PC-9 (cell line): ENCODE measurements around the gene IL1A. TPM values are rescaled to one million over a fixed set of nuclear protein-coding genes. Genes with fewer than 3 reads are reported as not detected.

Experiments
- BruUV-seq: library from RNA; stranded (reverse); fragments of 400-500 nt; replicated peaks from 2 replicates; lab custom pipeline; 2021; lab: Mats Ljungman, UMichigan
- CTCF ChIA-PET: fragments of 300-600 bp; sonication (Branson Sonifier 250); formaldehyde crosslinking; loops from one replicate; lab custom pipeline; 2022; ENCODE audit warnings: antibody characterized with exemption; lab: Charles Lee
- POLR2A ChIA-PET: fragments of 300-600 bp; sonication (Branson Sonifier 250); formaldehyde crosslinking; loops from one replicate; lab custom pipeline; 2022; ENCODE audit warnings: antibody characterized with exemption; ENCODE audit not compliant: unreplicated experiment; lab: Charles Lee
- DNase-seq, 2 experiments: peaks; one replicate each; pipeline versions ENCODE4 v3.0.0 to v3.0.0-alpha.2; 2015 to 2022; ENCODE audit warnings: mixed read lengths in 1 of 2
- H2AFZ ChIP-seq: fragments of 200-600 bp; sonication (generic); 2 replicates; pipeline ENCODE4 v1.8.1; 2017; ENCODE audit warnings: antibody characterized with exemption
- H3F3A ChIP-seq: fragments of 200-600 bp; sonication (generic); 2 replicates; pipeline ENCODE4 v1.8.1; 2017; ENCODE audit warnings: antibody characterized with exemption, mild to moderate bottlenecking, low read depth; ENCODE audit not compliant: insufficient read depth
- H3K27ac ChIP-seq: fragments of 200-600 bp; sonication (generic); 2 replicates; pipeline ENCODE4 v1.6.1; 2016; ENCODE audit warnings: mixed run types
- H3K27me3 ChIP-seq: fragments of 200-600 bp; sonication (generic); 2 replicates; pipeline ENCODE4 v1.6.1; 2016; ENCODE audit warnings: low read depth, mixed run types; ENCODE audit not compliant: insufficient read depth
- H3K36me3 ChIP-seq: fragments of 200-600 bp; sonication (generic); 2 replicates; pipeline ENCODE4 v1.6.1; 2016; ENCODE audit warnings: low read depth, mixed run types
- H3K4me1 ChIP-seq: fragments of 200-600 bp; sonication (generic); replicated peaks from 2 replicates; pipeline ENCODE4 v1.6.1; 2016; ENCODE audit warnings: mixed run types; ENCODE audit not compliant: insufficient read depth
- H3K4me2 ChIP-seq: fragments of 200-600 bp; sonication (generic); 2 replicates; pipeline ENCODE4 v1.6.1; 2017; ENCODE audit warnings: mixed run types
- H3K4me3 ChIP-seq: fragments of 200-600 bp; sonication (generic); 2 replicates; pipeline ENCODE4 v1.6.1; 2016; ENCODE audit warnings: mixed run types
- H3K79me2 ChIP-seq: fragments of 200-600 bp; sonication (generic); 2 replicates; pipeline ENCODE4 v1.6.1; 2017; ENCODE audit warnings: low read depth, mixed run types
- H3K9me2 ChIP-seq: fragments of 200-600 bp; sonication (generic); 2 replicates; pipeline ENCODE4 v1.8.1; 2017; ENCODE audit warnings: mild to moderate bottlenecking; ENCODE audit not compliant: insufficient read depth
- H3K9me3 ChIP-seq: fragments of 200-600 bp; sonication (generic); 2 replicates; pipeline ENCODE4 v1.8.1; 2016; ENCODE audit warnings: low read depth; ENCODE audit not compliant: insufficient read depth
- H4K20me1 ChIP-seq: fragments of 200-600 bp; sonication (generic); 2 replicates; pipeline ENCODE4 v1.8.1; 2017; ENCODE audit not compliant: insufficient read depth
- CTCF ChIP-seq: fragments of 200-600 bp; sonication (generic); conservative IDR thresholded peaks from 2 replicates; pipeline ENCODE4 v1.6.1; 2017; ENCODE audit warnings: mixed run types, antibody characterized with exemption, mild to moderate bottlenecking, moderate library complexity
- EZH2 ChIP-seq: fragments of 200-600 bp; sonication (generic); IDR thresholded peaks from 2 replicates; pipeline ENCODE4 v1.8.0; 2017; ENCODE audit warnings: antibody characterized with exemption, low read depth
- intact Hi-C: fragments of 100-400 bp; cut with micrococcal nuclease; formaldehyde crosslinking; loops from one replicate; pipeline ENCODE4 v1.10.0; 2022; ENCODE audit not compliant: unreplicated experiment
- total RNA-seq: library from RNA; stranded (reverse); gene quantifications from 2 replicates; pipeline ENCODE4 v1.2.3, GENCODE V29; 2021

Gene IL1A
- total RNA-seq, 1 experiment from 2014 or later, result 0.55 TPM

DNA sequence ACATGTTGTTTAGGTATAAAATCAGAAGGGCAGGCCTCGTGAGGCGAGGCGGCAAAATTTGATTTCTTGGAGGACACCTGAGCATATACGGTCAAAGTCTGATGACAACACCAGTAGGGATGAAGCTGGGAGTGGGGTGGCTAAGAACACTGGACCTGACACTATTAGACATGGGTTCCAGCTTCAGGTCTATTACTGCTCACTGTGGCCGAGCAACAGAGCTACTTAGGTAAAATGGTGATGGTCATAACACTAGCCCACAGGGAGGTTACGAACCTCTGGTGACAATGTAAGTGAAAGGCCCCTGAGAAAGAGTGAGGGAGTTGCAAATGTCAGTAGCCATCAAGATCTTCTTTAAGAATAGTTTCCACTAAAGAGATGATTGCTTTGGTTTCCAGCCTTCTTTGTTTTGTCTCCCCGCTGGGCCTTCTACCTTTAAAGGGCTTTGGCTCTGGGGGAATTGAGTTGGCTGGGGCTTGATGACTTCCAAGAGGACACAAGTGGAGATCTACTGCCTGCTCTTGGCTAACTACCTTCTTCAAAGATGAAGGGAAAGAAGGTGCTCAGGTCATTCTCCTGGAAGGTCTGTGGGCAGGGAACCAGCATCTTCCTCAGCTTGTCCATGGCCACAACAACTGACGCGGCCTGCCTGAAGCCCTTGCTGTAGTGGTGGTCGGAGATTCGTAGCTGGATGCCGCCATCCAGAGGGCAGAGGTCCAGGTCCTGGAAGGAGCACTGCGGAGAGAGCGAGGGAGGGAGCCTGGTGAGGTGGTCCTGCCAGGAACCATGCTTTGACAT lies 48.7 kb upstream of the IL1A start:
- intact Hi-C loops, result no loop called here
- Histone ChIP-seq H3K36me3 (no peaks in the 10 kb centered on the region), H3F3A (peaks cover 21% of the 10 kb centered on the region), H4K20me1 (no peaks in the 10 kb centered on the region), H3K79me2 (no peaks in the 10 kb centered on the region), H3K4me3 (no peak overlapping the region), H3K4me1 (peaks cover 47% of the 10 kb centered on the region), H3K9me3 (peaks cover 3% of the 10 kb centered on the region), H3K27ac (no peak overlapping the region), H2AFZ (no peak overlapping the region), H3K27me3 (no peaks in the 10 kb centered on the region), H3K4me2 (peak overlapping the region; percentile 87), H3K9me2 (no peaks in the 10 kb centered on the region)
- DNase-seq, result no peak
- POLR2A ChIA-PET, result no interaction called here
- CTCF ChIA-PET, result interaction anchor here (0.6 to 0.7 kb wide), 2 partner anchors 109 to 231 kb away, joined by 3 to 4 read pairs; no protein-coding TSS in a partner anchor
- TF ChIP-seq EZH2 (no peak), CTCF (no peak)
- BruUV-seq, result no TSS peak

GRCh38 chr2:112831946-112832840 lies 47.9 kb upstream of the IL1A start:
- H3K27me3 ChIP-seq, result no peaks in the 10 kb centered on the region
- TF ChIP-seq EZH2 (no peak), CTCF (no peak)
- no peaks in the 10 kb centered on the region for H3K79me2 ChIP-seq
- H4K20me1 ChIP-seq, result no peaks in the 10 kb centered on the region
- peaks cover 19% of the 10 kb centered on the region for H3F3A ChIP-seq
- no peaks in the 10 kb centered on the region for H3K36me3 ChIP-seq
- BruUV-seq, result no TSS peak
- peaks cover 44% of the 10 kb centered on the region for H3K4me1 ChIP-seq
- H3K9me2 ChIP-seq, result no peaks in the 10 kb centered on the region
- no peak overlapping the region for H3K4me2 ChIP-seq
- CTCF ChIA-PET, result interaction anchor here (0.6 kb wide), 1 partner anchor 230 kb away, joined by 4 read pairs; no protein-coding TSS in a partner anchor
- H3K4me3 ChIP-seq, result no peak overlapping the region
- H3K9me3 ChIP-seq, result peaks cover 3% of the 10 kb centered on the region
- POLR2A ChIA-PET, result no interaction called here
- no peak for DNase-seq
- no peak overlapping the region for H3K27ac ChIP-seq
- intact Hi-C loops, result no loop called here
- no peak overlapping the region for H2AFZ ChIP-seq

DNA sequence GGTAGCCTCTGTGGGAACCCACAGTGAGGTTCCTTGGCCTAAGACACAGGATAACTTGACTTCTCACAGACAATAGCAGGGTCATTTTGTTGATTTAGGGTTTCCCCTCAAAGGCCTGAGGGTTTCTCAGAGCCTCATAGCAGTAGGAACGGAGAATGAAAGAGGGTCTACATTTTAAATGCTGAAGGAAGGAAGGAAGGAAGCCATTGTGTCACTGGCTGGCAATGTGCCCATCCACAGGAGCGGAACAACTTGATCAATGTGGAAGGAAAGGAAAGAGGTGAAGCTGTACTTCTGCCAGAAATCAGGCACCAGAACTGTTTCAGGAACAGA lies 47.2 kb upstream of the IL1A start:
- no peaks in the 10 kb centered on the region for H4K20me1 ChIP-seq
- BruUV-seq, result no TSS peak
- H3K27me3 ChIP-seq, result no peaks in the 10 kb centered on the region
- H3K4me3 ChIP-seq, result no peak overlapping the region
- no peak overlapping the region for H2AFZ ChIP-seq
- ChIA-PET CTCF (no interaction called here), POLR2A (no interaction called here)
- peaks cover 3% of the 10 kb centered on the region for H3K9me3 ChIP-seq
- DNase-seq, result no peak
- no peaks in the 10 kb centered on the region for H3K9me2 ChIP-seq
- TF ChIP-seq EZH2, result no peak
- TF ChIP-seq CTCF, result no peak
- intact Hi-C loops, result no loop called here
- H3K4me1 ChIP-seq, result peaks cover 37% of the 10 kb centered on the region
- no peaks in the 10 kb centered on the region for H3K79me2 ChIP-seq
- H3F3A ChIP-seq, result peaks cover 14% of the 10 kb centered on the region
- no peak overlapping the region for H3K27ac ChIP-seq
- H3K36me3 ChIP-seq, result no peaks in the 10 kb centered on the region
- H3K4me2 ChIP-seq, result no peak overlapping the region
